Stimulated activated CD4-positive, alpha-beta T cell treated with anti-CD3 and anti-CD28 coated beads, Interleukin-1b, Interleukin-23, amount 100 ng/mL, for 4 hours (primary cell): ENCODE measurements around the gene PTGES3L.
"Not testable (repeated sequence)": the region's sequence is repeated elsewhere in the genome, so short reads cannot be mapped to it uniquely, and the experiment has no call there.

Experiments used
- DNase-seq, 2 donors: peaks; one replicate each; pipeline ENCODE4 v3.0.0-alpha.2; 2020; ENCODE audit warnings: low read depth in 2 of 2

PTGES3L gene

GRCh38 chr17:42980274-42980765, 440 bp upstream of the PTGES3L start, which contains the start of gene RUNDC1:
Gene RUNDC1, plus strand, starts transcription at chr17:42980565. Its CDS starts 12 bp downstream, at chr17:42980577.
- DNase-seq: peak; percentile 87 to 93

- not testable (repeated sequence) for DNase-seq
Observed at GRCh38 chr17:42975701-42976100, 4.2 kb downstream of the PTGES3L start.

- no peak for DNase-seq
Observed at GRCh38 chr17:42975265-42975664, 4.6 kb downstream of the PTGES3L start.

GRCh38 chr17:42973323-42973722, 6.6 kb downstream of the PTGES3L start:
- not testable (repeated sequence) for DNase-seq

GRCh38 chr17:42971589-42971988, 8.3 kb downstream of the PTGES3L start:
- no peak for DNase-seq

- DNase-seq: no peak
Observed at GRCh38 chr17:42969001-42969581, 10.8 kb downstream of the PTGES3L start.

GRCh38 chr17:42967925-42968324, 12.0 kb downstream of the PTGES3L start:
- DNase-seq: no peak

GRCh38 chr17:42964161-42964932, 15.5 kb downstream of the PTGES3L start, which contains the start of gene AARSD1:
Gene AARSD1, minus strand, starts transcription at chr17:42964454. Its CDS starts 14 bp downstream, at chr17:42964440.
- DNase-seq: peak; percentile 82

- no peak for DNase-seq
Observed at GRCh38 chr17:42953669-42954068, 26.2 kb downstream of the PTGES3L start.

- no peak for DNase-seq
Observed at GRCh38 chr17:42950044-42950783, 29.7 kb downstream of the PTGES3L start.

- no peak for DNase-seq
Observed at GRCh38 chr17:42946812-42947211, 33.1 kb downstream of the PTGES3L start.

GRCh38 chr17:42944211-42944610, 35.7 kb downstream of the PTGES3L start:
- DNase-seq: no peak

- DNase-seq: no peak
Observed at GRCh38 chr17:42937712-42938596, 41.9 kb downstream of the PTGES3L start.

GRCh38 chr17:42929497-42929844, 50.4 kb downstream of the PTGES3L start:
- no peak for DNase-seq

GRCh38 chr17:42928714-42929496, 51.0 kb downstream of the PTGES3L start:
- DNase-seq: peak in 1 of 2 donors; percentile 6

- no peak for DNase-seq
Observed at GRCh38 chr17:42924891-42925290, 55.0 kb downstream of the PTGES3L start.

GRCh38 chr17:42923472-42923871, 56.4 kb downstream of the PTGES3L start:
- not testable (repeated sequence) for DNase-seq

GRCh38 chr17:42922294-42922693, 57.6 kb downstream of the PTGES3L start:
- DNase-seq: no peak

- DNase-seq: no peak
Observed at GRCh38 chr17:42920922-42921321, 59.0 kb downstream of the PTGES3L start.

- DNase-seq: no peak
Observed at GRCh38 chr17:42920106-42920900, 59.6 kb downstream of the PTGES3L start.
